ENCODE measurements around the gene KIF21A.

Gene KIF21A

GRCh38 chr12:39272871-39273655 is 169.9 kb downstream of the KIF21A start:
- DNase-seq (ENCODE audit: low read depth), result no peak

- DNase-seq (ENCODE audit: low read depth), result no peak
Measured at GRCh38 chr12:39269492-39269891, 173.4 kb downstream of the KIF21A start.

- no peak for DNase-seq (ENCODE audit: low read depth)
Measured at GRCh38 chr12:39267886-39268285, 175.0 kb downstream of the KIF21A start.

GRCh38 chr12:39252628-39253027 is 190.3 kb downstream of the KIF21A start:
- no peak for DNase-seq (ENCODE audit: low read depth)
